ENCODE measurements around the gene ACKR1.

ACKR1 gene

GRCh38 chr1:159187033-159187432 lies 17.6 kb upstream of the ACKR1 start:
- Histone ChIP-seq H3K36me3 (ENCODE audit: insufficient read depth, low read length) (no peaks in the 10 kb centered on the region), H3K9me3 (ENCODE audit: low read length) (no peaks in the 10 kb centered on the region), H3K9ac (ENCODE audit: low read length) (no peak overlapping the region), H3K4me1 (ENCODE audit: insufficient read depth, low read length, severe bottlenecking) (no peaks in the 10 kb centered on the region), H3K27me3 (ENCODE audit: insufficient read depth, low read length) (no peaks in the 10 kb centered on the region), H3K79me2 (ENCODE audit: insufficient read depth, low read length) (no peaks in the 10 kb centered on the region), H3K4me2 (ENCODE audit: low read length) (no peak overlapping the region), H3K4me3 (ENCODE audit: low read depth, low read length, poor library complexity, severe bottlenecking) (no peak overlapping the region), H2AFZ (ENCODE audit: low read length) (no peak overlapping the region), H3K27ac (ENCODE audit: low read depth, low read length, poor library complexity, severe bottlenecking) (no peak overlapping the region), H3F3A (ENCODE audit: insufficient read depth, low read length) (no peaks in the 10 kb centered on the region), H3K9me2 (ENCODE audit: low read depth, low read length) (no peaks in the 10 kb centered on the region), H4K20me1 (ENCODE audit: insufficient read depth, low read length) (no peaks in the 10 kb centered on the region)
- TF ChIP-seq, protein P1, sequence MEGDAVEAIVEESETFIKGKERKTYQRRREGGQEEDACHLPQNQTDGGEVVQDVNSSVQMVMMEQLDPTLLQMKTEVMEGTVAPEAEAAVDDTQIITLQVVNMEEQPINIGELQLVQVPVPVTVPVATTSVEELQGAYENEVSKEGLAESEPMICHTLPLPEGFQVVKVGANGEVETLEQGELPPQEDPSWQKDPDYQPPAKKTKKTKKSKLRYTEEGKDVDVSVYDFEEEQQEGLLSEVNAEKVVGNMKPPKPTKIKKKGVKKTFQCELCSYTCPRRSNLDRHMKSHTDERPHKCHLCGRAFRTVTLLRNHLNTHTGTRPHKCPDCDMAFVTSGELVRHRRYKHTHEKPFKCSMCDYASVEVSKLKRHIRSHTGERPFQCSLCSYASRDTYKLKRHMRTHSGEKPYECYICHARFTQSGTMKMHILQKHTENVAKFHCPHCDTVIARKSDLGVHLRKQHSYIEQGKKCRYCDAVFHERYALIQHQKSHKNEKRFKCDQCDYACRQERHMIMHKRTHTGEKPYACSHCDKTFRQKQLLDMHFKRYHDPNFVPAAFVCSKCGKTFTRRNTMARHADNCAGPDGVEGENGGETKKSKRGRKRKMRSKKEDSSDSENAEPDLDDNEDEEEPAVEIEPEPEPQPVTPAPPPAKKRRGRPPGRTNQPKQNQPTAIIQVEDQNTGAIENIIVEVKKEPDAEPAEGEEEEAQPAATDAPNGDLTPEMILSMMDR (IDR thresholded peaks at IDR 0.05; ENCODE audit: low read length) = no peak
- TF ChIP-seq EZH2 (IDR thresholded peaks at IDR 0.05; ENCODE audit: borderline replicate concordance, low read length) = no peak

GRCh38 chr1:159187647-159188374 lies 16.9 kb upstream of the ACKR1 start:
- Histone ChIP-seq H3K9me3 (ENCODE audit: low read length) (no peaks in the 10 kb centered on the region), H3K4me2 (ENCODE audit: low read length) (no peak overlapping the region), H3K4me1 (ENCODE audit: insufficient read depth, low read length, severe bottlenecking) (no peaks in the 10 kb centered on the region), H4K20me1 (ENCODE audit: insufficient read depth, low read length) (no peaks in the 10 kb centered on the region), H3K79me2 (ENCODE audit: insufficient read depth, low read length) (no peaks in the 10 kb centered on the region), H3K27me3 (ENCODE audit: insufficient read depth, low read length) (no peaks in the 10 kb centered on the region), H3K4me3 (ENCODE audit: low read depth, low read length, poor library complexity, severe bottlenecking) (no peak overlapping the region), H3K27ac (ENCODE audit: low read depth, low read length, poor library complexity, severe bottlenecking) (no peak overlapping the region), H3K9ac (ENCODE audit: low read length) (no peak overlapping the region), H3K36me3 (ENCODE audit: insufficient read depth, low read length) (no peaks in the 10 kb centered on the region), H3K9me2 (ENCODE audit: low read depth, low read length) (no peaks in the 10 kb centered on the region), H2AFZ (ENCODE audit: low read length) (no peak overlapping the region), H3F3A (ENCODE audit: insufficient read depth, low read length) (no peaks in the 10 kb centered on the region)
- no peak for TF ChIP-seq EZH2 (IDR thresholded peaks at IDR 0.05; ENCODE audit: borderline replicate concordance, low read length)
- TF ChIP-seq, protein P1 (IDR thresholded peaks at IDR 0.05; ENCODE audit: low read length) = no peak

- no peak overlapping the region for H3K9ac ChIP-seq (ENCODE audit: low read length)
- no peaks in the 10 kb centered on the region for H3K79me2 ChIP-seq (ENCODE audit: insufficient read depth, low read length)
- no peaks in the 10 kb centered on the region for H3K9me3 ChIP-seq (ENCODE audit: low read length)
- no peaks in the 10 kb centered on the region for H3K4me1 ChIP-seq (ENCODE audit: insufficient read depth, low read length, severe bottlenecking)
- TF ChIP-seq, protein P1 (IDR thresholded peaks at IDR 0.05; ENCODE audit: low read length) = no peak
- TF ChIP-seq EZH2 (IDR thresholded peaks at IDR 0.05; ENCODE audit: borderline replicate concordance, low read length) = no peak
- H2AFZ ChIP-seq (ENCODE audit: low read length) = no peak overlapping the region
- H4K20me1 ChIP-seq (ENCODE audit: insufficient read depth, low read length) = no peaks in the 10 kb centered on the region
- no peaks in the 10 kb centered on the region for H3K36me3 ChIP-seq (ENCODE audit: insufficient read depth, low read length)
- no peak overlapping the region for H3K4me2 ChIP-seq (ENCODE audit: low read length)
- H3K4me3 ChIP-seq (ENCODE audit: low read depth, low read length, poor library complexity, severe bottlenecking) = no peak overlapping the region
- H3K27me3 ChIP-seq (ENCODE audit: insufficient read depth, low read length) = no peaks in the 10 kb centered on the region
- no peaks in the 10 kb centered on the region for H3K9me2 ChIP-seq (ENCODE audit: low read depth, low read length)
- H3K27ac ChIP-seq (ENCODE audit: low read depth, low read length, poor library complexity, severe bottlenecking) = no peak overlapping the region
- H3F3A ChIP-seq (ENCODE audit: insufficient read depth, low read length) = no peaks in the 10 kb centered on the region
Observed at GRCh38 chr1:159188375-159188788, 16.3 kb upstream of the ACKR1 start.

All from OCI-LY1 (cell line).